ENCODE measurements around the gene CIPC.

CIPC gene

DNA sequence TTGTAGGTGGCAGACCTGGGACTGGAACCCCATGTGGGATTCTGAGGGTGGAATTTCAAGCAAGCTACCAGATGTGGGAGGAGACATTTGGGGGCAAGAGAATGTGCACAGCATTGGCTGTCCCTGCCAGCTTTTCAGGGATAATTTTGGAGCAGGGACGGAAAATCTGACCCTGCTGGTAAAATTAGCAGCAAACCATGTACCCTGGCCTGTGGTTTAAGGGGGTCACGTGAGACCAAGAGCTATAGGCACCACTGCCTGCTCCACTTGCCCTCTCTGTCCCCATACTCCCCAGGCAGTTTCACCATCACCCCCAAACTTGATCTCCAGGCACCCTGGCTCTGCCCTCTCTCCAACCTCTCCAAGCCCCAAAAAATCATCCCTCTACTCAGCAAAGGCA lies 57.0 kb downstream of the CIPC start:
- TF ChIP-seq ZFX (IDR thresholded peaks at IDR 0.05; ENCODE audit: borderline replicate concordance), result no peak
- TF ChIP-seq, protein P1, sequence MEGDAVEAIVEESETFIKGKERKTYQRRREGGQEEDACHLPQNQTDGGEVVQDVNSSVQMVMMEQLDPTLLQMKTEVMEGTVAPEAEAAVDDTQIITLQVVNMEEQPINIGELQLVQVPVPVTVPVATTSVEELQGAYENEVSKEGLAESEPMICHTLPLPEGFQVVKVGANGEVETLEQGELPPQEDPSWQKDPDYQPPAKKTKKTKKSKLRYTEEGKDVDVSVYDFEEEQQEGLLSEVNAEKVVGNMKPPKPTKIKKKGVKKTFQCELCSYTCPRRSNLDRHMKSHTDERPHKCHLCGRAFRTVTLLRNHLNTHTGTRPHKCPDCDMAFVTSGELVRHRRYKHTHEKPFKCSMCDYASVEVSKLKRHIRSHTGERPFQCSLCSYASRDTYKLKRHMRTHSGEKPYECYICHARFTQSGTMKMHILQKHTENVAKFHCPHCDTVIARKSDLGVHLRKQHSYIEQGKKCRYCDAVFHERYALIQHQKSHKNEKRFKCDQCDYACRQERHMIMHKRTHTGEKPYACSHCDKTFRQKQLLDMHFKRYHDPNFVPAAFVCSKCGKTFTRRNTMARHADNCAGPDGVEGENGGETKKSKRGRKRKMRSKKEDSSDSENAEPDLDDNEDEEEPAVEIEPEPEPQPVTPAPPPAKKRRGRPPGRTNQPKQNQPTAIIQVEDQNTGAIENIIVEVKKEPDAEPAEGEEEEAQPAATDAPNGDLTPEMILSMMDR (IDR thresholded peaks at IDR 0.05), result no peak
- H3K27ac ChIP-seq, result no peak overlapping the region

DNA sequence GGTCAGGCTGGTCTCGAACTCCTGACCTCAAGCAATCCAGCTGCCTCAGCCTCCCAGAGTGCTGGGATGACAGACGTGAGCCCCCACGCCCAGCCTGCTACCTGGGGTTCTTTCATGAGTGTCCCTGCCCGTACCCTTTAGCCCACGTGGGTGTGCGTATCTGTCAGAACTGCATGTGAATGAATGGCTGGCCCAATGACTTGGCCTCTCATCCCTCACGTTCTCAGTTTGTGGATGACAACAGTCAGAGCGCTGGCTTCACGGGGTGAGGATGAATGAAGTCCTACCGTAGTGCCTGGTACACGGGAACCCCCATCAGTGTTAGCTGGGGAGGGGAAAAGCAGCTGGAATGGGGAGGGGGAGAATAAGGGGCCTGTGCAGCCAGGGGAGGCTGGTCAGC lies 59.7 kb downstream of the CIPC start:
- no peak overlapping the region for H3K27ac ChIP-seq
- no peak for TF ChIP-seq ZFX (IDR thresholded peaks at IDR 0.05; ENCODE audit: borderline replicate concordance)

DNA sequence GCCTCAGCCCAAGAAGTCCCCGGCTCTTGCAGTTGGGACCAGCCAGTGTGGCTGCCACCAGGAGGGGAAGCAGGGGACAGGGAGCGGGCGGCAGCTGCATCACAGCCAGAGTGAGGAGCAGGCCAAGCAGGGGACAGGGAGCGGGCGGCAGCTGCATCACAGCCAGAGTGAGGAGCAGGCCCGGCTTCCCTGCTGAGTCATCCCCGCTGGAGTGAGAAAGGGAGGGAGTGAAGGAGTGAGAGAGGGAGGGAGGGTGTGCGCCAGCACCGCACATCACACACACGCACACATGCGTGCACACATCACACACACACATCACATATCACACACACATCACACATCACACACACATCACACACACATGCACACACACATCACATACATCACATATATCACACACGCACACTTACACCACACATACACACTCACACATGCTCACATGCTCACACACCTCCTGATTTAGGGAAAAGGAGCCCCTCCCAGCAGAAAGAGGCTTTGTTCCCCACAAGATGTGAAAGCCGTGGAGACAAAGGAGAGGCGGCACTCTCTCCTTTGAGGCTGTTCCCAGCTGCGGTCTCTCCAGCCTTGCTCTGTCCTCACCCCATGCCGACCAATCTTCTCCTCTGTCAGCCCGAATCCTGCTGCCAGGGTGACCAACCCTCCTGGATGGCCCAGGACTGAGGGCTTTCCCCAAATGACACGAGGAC lies 60.3 kb downstream of the CIPC start:
- no peak for TF ChIP-seq ZFX (IDR thresholded peaks at IDR 0.05; ENCODE audit: borderline replicate concordance)
- TF ChIP-seq, protein P1 (IDR thresholded peaks at IDR 0.05), result no peak
- no peak overlapping the region for H3K27ac ChIP-seq

DNA sequence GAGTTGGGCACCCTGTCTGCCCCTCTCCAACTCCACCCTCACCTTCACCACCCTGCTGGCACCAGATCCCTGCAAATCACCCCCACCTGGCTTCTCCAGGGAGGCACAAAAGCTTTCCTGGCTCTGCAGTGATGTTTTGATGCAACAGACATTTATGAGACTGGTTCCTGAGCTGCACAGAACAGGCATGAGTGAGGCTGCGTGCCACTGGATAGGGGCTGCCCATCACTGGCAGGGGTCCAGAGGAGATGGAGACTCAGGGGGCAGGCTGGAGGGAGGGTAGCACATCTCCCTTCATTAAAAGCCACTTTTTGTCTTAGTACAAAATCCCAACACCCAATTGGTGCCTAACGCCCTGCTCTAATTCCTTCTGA lies 60.8 kb downstream of the CIPC start:
- TF ChIP-seq, protein P1 (IDR thresholded peaks at IDR 0.05), result no peak
- no peak for TF ChIP-seq ZFX (IDR thresholded peaks at IDR 0.05; ENCODE audit: borderline replicate concordance)

DNA sequence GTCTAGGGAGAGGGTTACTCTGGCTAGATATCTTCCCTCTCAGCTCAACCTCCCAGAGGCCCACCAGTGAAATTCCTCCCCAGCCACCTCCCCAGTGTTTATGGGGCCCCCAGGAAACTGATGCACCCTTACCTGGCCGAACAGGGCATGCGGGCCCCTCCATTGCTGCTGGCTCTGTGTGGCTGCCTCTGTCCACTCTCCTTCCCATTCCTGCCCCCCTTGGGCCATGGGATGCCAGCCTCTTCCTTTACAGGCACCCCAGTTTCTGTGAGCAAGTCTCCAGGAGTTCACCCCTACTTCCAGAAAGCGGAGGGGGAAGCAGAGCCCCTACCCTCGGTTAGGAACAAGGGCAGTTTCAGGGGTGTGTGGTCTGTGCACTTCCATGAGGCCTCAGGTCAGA lies 63.0 kb downstream of the CIPC start:
- H3K27ac ChIP-seq, result no peak overlapping the region
- TF ChIP-seq, protein P1 (IDR thresholded peaks at IDR 0.05), result no peak
- no peak for TF ChIP-seq ZFX (IDR thresholded peaks at IDR 0.05; ENCODE audit: borderline replicate concordance)

More for the DNA sequence above, 60.8 kb downstream of the CIPC start:
- H3K27ac ChIP-seq, result no peak overlapping the region
